Measurements from ENCODE around the gene TUT7.
A peak's percentile ranks its signal among the peaks of the same experiment; 100 is the strongest.

TUT7 gene

GRCh38 chr9:86359151-86359879 is 5.1 kb upstream of the TUT7 start:
- no peak for DNase-seq (ENCODE audit: low read depth in 1 of 2, low spot score in 1 of 2)
- in situ Hi-C loops (cut with HindIII; ENCODE audit: low pct_unique_long_range_greater_than_20kb, low sequenced_read_pairs): no loop called here
- no peak for TF ChIP-seq JUND (IDR thresholded peaks at IDR 0.05; ENCODE audit: low read depth)

GRCh38 chr9:86356871-86357866 is 3.0 kb upstream of the TUT7 start:
- DNase-seq (ENCODE audit: low read depth in 1 of 2, low spot score in 1 of 2): no peak
- no peak for TF ChIP-seq JUND (IDR thresholded peaks at IDR 0.05; ENCODE audit: low read depth)
- in situ Hi-C loops (cut with HindIII; ENCODE audit: low pct_unique_long_range_greater_than_20kb, low sequenced_read_pairs): no loop called here

- no peak for TF ChIP-seq JUND (IDR thresholded peaks at IDR 0.05; ENCODE audit: low read depth)
- peak in 1 of 2 experiments; percentile 44 for DNase-seq (ENCODE audit: low read depth in 1 of 2, low spot score in 1 of 2)
- in situ Hi-C loops (cut with HindIII; ENCODE audit: low pct_unique_long_range_greater_than_20kb, low sequenced_read_pairs): no loop called here
These were observed 1.6 kb upstream of the TUT7 start for GRCh38 chr9:86355814-86356213.

- in situ Hi-C loops (cut with HindIII; ENCODE audit: low pct_unique_long_range_greater_than_20kb, low sequenced_read_pairs): no loop called here
- DNase-seq (ENCODE audit: low read depth in 1 of 2, low spot score in 1 of 2): peak; percentile 15 to 17
- no peak for TF ChIP-seq JUND (IDR thresholded peaks at IDR 0.05; ENCODE audit: low read depth)
These were observed 654 bp upstream of the TUT7 start for GRCh38 chr9:86354818-86355309.

GRCh38 chr9:86353655-86354010 is 577 bp downstream of the TUT7 start:
- in situ Hi-C loops (cut with HindIII; ENCODE audit: low pct_unique_long_range_greater_than_20kb, low sequenced_read_pairs): no loop called here
- peak; percentile 31 to 74 for DNase-seq (ENCODE audit: low read depth in 1 of 2, low spot score in 1 of 2)
- TF ChIP-seq JUND (IDR thresholded peaks at IDR 0.05; ENCODE audit: low read depth): no peak

GRCh38 chr9:86352440-86353077 is 1.7 kb downstream of the TUT7 start:
- DNase-seq (ENCODE audit: low read depth in 1 of 2, low spot score in 1 of 2): no peak
- no peak for TF ChIP-seq JUND (IDR thresholded peaks at IDR 0.05; ENCODE audit: low read depth)
- in situ Hi-C loops (cut with HindIII; ENCODE audit: low pct_unique_long_range_greater_than_20kb, low sequenced_read_pairs): no loop called here

GRCh38 chr9:86351880-86352279 is 2.3 kb downstream of the TUT7 start:
- in situ Hi-C loops (cut with HindIII; ENCODE audit: low pct_unique_long_range_greater_than_20kb, low sequenced_read_pairs): no loop called here
- no peak for TF ChIP-seq JUND (IDR thresholded peaks at IDR 0.05; ENCODE audit: low read depth)
- DNase-seq (ENCODE audit: low read depth in 1 of 2, low spot score in 1 of 2): no peak

- in situ Hi-C loops (cut with HindIII; ENCODE audit: low pct_unique_long_range_greater_than_20kb, low sequenced_read_pairs): no loop called here
- TF ChIP-seq JUND (IDR thresholded peaks at IDR 0.05; ENCODE audit: low read depth): no peak
- DNase-seq (ENCODE audit: low read depth in 1 of 2, low spot score in 1 of 2): no peak
These were observed 4.0 kb downstream of the TUT7 start for GRCh38 chr9:86350006-86350760.

- in situ Hi-C loops (cut with HindIII; ENCODE audit: low pct_unique_long_range_greater_than_20kb, low sequenced_read_pairs): no loop called here
- no peak for DNase-seq (ENCODE audit: low read depth in 1 of 2, low spot score in 1 of 2)
- TF ChIP-seq JUND (IDR thresholded peaks at IDR 0.05; ENCODE audit: low read depth): no peak
These were observed 4.9 kb downstream of the TUT7 start for GRCh38 chr9:86349271-86349670.

GRCh38 chr9:86347991-86348390 is 6.2 kb downstream of the TUT7 start:
- in situ Hi-C loops (cut with HindIII; ENCODE audit: low pct_unique_long_range_greater_than_20kb, low sequenced_read_pairs): no loop called here
- TF ChIP-seq JUND (IDR thresholded peaks at IDR 0.05; ENCODE audit: low read depth): no peak
- DNase-seq (ENCODE audit: low read depth in 1 of 2, low spot score in 1 of 2): no peak

GRCh38 chr9:86344818-86345217 is 9.4 kb downstream of the TUT7 start:
- DNase-seq (ENCODE audit: low read depth in 1 of 2, low spot score in 1 of 2): no peak
- TF ChIP-seq JUND (IDR thresholded peaks at IDR 0.05; ENCODE audit: low read depth): no peak
- in situ Hi-C loops (cut with HindIII; ENCODE audit: low pct_unique_long_range_greater_than_20kb, low sequenced_read_pairs): no loop called here

GRCh38 chr9:86342269-86342668 is 11.9 kb downstream of the TUT7 start:
- DNase-seq (ENCODE audit: low read depth in 1 of 2, low spot score in 1 of 2): no peak
- TF ChIP-seq JUND (IDR thresholded peaks at IDR 0.05; ENCODE audit: low read depth): no peak
- in situ Hi-C loops (cut with HindIII; ENCODE audit: low pct_unique_long_range_greater_than_20kb, low sequenced_read_pairs): no loop called here

Measured in T47D (cell line).